Middle frontal gyrus (tissue), 1 donor: Measurements from ENCODE around the gene RRP36.
A peak's percentile ranks its signal among the peaks of the same experiment; 100 is the strongest.
"Not testable (repeated sequence)": the region's sequence is repeated elsewhere in the genome, so short reads cannot be mapped to it uniquely, and the experiment has no call there.

ENCODE experiments used
- DNase-seq: peaks from one replicate; pipeline ENCODE4 v3.0.0-alpha.2; 2015; ENCODE audit warnings: low spot score; ENCODE audit errors: extremely low spot score

The RRP36 gene

DNA sequence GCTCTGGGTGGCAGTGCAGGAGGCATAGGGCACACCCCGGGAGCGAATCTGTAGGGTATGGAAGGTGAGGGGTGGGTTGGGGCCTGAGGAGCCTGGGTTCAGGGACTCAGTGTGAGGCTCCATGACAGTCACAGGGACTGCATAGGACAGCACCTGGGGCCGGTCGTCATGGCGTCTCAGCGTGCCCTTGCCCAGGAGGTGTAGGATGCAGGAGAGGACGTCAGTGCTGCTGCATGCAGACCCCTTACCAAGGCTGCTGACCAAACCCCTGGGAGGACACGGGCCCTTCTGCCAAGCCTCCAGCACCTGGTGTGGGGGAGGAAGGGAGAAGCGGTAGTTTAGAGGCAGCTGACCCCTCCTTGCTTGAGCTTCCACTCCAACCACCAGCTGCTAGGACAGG, 16.3 kb downstream of the RRP36 start:
- DNase-seq = no peak

DNA sequence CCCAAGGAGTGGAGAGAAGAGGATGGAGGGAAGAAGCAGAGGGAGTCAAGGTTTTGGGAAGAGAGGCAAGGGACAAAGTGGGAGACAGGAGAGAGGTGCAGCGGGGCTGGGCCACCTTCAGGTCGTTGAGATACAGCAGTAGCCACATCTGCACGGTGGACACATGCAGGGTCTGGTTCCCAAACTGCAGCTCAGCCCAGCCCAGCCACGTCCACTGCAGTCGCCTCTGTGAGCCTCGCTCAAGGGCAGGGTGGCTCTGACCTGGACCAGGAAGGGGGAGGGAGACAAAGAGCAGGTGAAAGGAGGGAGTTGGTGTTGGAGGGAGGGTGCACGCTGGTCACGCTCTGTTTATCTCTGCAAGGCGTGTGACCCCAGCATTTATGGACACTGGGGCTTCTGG, 17.3 kb downstream of the RRP36 start:
- DNase-seq = no peak

DNA sequence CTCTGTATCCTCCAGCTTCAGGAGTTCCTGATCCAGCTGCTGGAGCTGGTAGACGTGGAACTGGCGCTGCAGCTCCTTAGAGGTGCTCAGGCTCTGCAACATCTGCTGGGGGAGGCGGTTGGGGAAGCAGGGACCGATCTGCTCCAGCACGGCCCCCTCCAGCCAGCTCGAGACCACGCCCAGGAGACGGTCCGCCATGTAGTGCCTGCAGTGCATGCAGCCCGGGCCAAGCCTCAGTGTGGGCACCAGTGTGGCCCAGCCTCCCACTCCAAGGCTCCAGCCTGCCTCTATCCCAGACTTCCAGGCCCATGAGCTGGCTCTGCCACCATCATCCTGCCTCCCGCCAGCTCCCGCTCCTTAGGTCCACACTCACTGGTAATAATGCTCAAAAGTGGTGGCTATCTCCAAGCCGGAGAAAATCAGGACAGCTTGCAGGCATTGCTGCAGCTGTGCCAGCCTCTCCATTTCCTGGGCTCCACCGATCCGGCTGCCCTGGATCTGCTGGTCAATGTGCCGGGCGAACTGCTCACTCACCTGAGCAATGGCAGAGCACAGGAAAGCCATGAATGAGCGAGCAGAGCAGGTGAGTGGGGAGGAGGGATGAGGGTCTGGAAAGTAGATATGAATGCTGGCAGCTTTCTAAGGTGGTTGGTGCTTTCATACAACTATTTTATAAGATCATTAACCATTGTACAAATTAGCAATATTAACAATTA, 19.3 kb downstream of the RRP36 start:
- no peak for DNase-seq

DNA sequence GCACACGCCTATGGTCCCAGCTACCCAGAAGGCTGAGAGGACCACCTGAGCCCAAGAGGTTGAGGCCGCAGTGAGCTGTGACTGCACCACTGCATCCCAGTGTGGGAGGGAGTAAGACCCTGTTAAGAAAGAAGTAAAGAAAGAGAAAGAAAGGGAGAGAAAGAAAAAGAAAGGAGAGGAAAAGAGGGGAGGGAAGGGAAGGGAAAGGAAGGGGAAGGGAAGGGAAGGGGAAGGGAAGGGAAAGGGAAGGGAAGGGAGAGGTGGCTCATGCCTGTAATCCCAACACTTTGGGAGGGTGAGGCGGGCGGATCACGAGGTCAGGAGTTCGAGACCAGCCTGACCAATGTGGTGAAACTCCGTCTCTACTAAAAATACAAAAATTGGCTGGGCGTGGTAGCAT, 20.1 kb downstream of the RRP36 start:
- DNase-seq = not testable (repeated sequence)

DNA sequence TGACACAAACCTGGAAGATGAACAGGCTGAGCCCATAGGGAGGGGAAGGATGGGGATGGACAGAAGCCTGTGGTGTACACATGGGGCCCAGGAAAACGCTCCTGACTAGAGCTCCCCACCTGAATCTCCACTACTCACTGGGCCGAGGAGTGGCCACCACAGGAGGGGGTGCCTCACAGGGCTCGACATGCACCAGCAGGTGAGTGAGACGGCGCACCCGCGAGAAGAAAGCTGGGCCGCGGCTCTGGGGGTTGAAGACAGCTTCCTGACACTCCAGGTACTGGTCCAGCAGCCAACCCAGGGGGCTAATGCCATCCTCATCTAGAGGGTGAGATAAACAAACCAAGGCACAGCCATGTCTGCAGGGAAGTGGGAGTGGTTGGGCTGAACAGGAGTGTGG, 21.9 kb downstream of the RRP36 start:
- DNase-seq = no peak

DNA sequence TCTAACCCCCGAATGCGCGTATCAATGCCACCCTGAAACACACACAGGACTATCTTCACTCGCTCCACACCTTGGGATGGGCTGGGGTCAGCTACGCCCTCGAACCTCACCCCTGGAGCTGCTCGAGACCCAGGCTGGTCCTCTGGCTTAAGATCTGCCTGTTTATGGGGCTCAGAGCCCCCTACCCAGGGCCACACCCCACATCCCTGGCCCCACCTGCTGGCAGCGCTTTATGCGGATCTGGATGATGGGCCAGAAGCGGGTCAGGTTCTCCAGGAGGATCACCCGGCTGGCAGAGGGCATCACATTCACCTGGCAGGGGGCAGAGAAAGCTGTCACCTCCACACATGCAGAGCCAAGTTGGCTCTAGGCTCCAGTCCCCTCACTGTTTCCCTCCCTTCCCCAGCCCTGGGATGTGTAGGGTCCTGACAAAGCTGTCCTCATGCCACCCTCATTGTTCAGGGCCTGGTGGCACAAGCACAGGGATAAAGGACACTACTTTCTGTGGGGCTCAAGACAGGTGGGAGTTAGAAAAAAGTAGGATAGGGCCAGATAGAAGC, 24.0 kb downstream of the RRP36 start:
- DNase-seq = no peak

DNA sequence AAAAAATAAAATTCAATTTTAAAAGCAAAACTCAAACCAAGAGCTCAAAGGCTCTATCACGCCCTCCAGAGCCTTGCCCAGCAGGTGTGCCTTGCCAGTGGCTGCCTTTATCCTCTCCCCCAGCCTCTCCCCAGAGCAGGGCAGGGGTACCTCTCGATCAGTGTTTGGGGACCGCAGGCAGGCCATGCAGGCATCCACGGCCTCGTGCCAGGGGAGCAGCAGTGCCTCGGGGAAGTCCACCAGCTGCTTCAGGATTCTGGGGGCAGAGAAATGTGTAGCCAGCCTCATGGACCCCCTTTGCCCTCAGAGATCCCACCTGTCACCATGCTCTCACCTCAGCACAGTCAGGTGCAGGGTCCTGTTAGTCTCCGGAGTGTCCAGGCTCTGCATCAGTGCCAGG, 26.6 kb downstream of the RRP36 start:
- DNase-seq = no peak

DNA sequence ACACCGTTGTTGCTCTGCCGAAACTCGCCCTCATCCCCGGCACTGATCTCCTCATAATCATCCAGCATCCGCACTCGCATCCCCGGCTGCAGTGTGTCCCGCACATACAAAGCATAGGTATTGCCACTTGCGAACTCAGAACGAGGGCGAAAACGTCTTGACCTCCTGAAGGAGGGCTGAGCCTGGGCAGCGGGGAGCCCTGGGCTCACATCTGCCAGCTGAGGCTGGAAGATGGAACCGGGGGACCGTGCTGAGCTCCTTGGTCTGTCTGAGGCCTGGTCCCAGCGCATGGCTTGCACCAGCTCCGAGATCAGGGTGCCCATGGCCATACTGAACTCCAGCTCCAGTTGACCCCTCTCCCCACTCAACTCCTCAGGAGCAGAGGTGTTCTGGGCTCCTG, 29.6 kb downstream of the RRP36 start:
- DNase-seq = no peak

DNA sequence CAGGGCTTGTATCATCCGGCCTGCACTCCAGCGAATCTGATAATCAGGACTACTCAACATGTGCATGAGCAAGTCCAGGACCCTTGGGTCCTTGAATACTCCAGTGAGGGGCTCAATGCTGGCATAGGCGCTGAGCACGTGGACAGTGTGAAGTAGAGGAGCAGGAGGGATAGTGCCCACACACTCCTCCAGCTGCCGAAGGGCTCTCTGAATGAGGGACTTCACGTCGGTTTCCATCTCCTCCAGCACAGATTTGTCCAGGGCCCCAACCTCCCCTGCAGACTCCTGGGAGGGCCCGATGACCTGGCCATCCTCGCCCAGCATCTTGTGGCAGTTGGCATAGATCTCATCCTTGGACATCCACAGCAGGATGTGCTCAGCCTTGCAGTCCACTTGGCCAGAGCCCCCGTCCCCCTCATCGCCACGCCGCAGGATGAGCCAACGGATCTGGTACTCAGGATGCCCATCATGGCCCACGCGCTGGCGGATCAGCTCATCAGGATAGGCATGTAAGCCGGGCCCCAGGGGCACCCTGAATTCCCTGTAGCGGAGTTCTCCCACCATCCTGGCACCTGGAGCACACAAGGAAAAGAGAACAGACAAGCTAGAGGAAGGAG, 30.9 kb downstream of the RRP36 start:
- DNase-seq = no peak

DNA sequence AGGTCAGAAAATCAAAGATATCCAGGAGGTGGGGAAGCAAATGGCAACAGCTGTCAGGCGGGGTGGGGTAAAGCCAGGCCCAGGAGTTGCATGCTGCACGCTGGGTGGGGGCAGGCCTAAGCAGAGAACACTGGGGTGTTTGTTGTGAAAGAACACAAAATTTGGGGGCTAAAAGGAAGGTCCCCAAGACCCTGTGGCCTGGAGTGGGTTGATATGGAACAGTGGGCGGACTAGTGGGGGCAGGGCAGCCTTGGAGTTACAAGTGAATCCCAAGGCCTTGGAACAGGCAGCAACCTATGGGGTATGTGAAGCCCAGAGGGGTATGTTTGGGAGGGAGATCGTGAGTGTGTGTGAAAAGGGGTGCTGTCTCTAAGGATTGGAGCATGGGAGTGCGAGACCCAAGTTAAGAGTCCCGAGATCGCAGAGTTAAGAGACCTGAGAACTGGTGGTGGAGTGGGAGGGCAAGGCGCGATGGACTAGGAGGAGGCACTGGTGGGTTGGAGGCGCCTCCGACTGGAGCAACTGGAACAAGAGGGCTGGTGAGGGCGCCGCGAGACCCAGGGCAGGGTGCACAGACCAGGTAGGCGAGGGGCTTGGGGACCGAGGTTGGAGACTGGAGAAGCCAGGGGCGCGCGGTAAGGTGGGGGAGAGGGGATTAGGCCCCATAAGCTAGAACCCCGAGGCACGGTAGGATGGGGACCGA, 31.6 kb downstream of the RRP36 start:
- no peak for DNase-seq

DNA sequence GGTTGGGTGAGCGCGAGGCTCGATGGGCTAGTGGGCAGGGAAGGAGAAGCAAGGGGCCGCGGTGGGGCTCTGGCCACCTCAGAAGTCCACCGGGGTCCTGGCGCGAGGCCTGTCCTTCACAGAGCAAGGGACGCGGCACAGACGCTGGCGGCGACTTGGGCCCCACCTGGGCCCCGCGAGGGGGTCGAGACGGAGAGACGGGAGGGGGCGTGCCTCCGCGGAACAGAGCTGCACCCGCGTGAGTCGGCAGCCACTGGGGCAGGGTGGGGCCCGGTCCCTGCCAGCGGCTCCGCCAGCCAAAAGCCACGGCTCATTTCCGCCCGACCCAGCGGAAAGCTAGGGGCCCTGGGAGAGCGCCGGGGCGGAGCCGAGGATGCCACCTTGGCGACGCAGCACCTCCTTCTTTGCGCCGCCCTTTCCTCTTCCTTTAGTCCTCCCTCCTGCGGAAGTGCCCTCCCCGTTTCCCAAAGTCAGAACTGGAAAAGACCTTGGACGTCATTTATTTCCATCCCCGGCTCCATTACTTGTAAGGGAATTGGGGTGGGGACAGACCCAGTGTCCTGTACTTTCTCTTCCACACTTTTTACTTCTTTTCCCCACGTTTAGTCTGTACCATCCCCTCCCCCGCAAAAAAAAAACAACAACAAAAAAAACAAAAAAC, 32.3 kb downstream of the RRP36 start, which contains the start of gene CUL7:
Gene CUL7 (minus strand): TSS at position 307 of the 661 bp plus-strand sequence. CDS start 1,063 bp downstream, outside the sequence.
- DNase-seq = peak; percentile 81

DNA sequence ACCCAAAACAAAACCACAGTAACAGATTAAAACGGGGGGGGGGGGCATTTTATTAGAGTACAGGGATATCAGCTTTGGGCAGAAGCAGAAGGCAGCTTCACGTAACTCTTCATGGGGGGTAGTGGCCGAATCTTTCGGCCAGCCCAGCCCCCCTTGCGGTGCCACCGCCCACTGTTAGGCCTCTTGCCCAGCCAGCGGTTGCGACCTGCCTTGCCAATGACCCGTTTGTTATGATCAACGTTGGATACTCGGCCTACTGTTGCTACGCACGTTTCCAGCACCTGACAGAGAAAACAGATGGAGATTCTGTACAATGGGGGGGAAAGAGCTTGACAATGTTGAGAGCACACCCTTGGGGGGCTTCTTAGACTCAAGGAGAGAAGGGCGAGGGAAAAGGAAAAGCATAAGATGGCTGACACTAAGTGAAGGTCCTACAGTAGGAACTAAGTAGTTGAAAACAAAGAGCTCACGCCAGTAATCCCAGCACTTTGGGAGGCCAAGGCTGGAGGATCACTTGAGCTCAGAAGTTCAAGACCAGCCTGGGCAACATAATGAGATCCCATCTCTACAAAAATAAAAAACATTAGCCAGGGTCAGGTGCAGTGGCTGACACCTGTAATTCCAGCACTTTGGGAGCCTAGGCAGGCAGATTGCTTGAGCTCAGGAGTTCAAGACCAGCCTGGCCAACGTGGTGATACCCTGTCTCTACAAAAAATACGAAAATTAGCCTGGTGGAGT, 33.0 kb downstream of the RRP36 start:
- no peak for DNase-seq

DNA sequence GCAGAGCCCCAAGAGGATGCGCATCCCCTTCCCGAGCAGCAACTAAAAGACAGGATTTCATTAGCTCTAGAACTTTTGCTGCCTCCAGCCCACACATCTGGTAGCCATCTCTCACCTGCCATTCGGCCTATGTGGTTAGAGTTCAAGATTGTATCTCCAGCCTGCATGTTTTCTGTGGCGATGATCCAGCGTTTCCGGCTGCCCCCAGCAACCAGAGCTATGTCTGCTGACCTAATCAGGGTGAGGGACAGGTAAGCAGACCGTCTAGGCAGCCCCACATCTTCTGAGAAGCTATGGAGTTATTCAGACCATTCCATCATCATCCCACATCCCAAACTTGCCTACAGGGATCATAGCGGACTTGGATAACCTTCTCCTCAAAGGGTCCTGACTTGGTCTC, 34.5 kb downstream of the RRP36 start:
- no peak for DNase-seq

DNA sequence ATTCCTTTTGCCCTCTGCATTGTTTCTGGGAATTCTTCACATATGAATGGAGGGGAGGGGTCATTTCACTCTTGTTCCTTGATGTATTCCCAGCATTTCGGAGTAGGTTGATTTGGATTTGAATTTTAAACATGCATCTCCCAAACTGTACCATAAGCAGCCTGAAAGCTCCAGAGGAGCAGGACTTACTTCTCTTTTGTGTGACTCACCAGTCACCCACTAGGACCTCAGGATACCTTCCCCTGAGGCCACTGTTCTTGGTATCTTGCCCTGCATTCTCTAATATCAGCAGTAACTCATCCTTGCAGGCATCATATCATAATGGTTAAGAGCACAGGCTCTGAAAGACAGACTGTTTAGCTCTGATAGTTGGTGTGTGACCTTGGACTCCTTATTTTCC, 37.1 kb downstream of the RRP36 start:
- DNase-seq = no peak

DNA sequence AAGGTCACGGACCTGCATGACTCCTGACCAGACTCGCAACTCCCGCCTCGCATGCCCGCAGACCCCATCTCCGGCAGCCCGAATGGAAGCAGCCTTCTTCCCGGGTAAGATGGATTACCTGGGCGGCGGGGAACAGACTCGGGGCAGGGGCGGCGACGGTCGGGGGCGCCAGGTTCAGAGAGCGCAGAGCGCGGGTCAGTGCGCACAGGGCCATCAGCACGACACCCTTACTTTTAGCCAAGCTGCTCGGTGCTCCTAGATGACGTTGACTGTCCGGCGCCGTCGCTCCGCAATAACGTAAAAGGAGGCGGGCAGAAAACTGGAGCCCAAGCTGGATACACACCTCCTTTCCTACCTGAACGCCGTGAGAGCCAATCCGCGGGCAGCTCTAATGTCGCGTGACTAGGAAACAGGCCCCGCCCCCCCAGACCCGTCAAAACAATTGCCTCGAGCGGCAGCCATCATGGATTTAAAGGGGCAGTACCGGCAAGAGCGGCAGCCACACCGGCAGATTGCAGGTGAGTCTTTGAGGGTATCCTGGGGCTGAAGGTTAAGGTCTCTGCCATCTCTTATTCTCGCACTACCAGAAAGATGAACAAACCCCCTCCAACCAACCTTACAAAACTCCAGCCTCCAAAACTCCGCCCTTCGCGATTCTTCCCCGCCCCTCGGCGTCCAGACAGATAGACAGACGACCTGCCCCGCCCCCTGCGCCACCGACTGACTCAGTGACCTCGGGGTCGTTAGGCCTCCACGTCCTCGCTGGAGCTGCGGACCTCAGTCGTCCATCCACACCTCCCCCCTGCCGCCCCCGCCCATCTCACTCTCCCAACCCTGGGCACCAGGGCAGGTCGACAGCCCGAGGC, 38.0 kb downstream of the RRP36 start, which contains the start of the genes KLC4 and MRPL2:
Gene KLC4 (plus strand): TSS at position 464 of the 866 bp plus-strand sequence. CDS start 1,705 bp downstream, outside the sequence.
Gene MRPL2 (minus strand): TSS at position 267 of the 866 bp plus-strand sequence. CDS start 53 bp downstream, at position 214.
- peak; percentile 98 for DNase-seq

DNA sequence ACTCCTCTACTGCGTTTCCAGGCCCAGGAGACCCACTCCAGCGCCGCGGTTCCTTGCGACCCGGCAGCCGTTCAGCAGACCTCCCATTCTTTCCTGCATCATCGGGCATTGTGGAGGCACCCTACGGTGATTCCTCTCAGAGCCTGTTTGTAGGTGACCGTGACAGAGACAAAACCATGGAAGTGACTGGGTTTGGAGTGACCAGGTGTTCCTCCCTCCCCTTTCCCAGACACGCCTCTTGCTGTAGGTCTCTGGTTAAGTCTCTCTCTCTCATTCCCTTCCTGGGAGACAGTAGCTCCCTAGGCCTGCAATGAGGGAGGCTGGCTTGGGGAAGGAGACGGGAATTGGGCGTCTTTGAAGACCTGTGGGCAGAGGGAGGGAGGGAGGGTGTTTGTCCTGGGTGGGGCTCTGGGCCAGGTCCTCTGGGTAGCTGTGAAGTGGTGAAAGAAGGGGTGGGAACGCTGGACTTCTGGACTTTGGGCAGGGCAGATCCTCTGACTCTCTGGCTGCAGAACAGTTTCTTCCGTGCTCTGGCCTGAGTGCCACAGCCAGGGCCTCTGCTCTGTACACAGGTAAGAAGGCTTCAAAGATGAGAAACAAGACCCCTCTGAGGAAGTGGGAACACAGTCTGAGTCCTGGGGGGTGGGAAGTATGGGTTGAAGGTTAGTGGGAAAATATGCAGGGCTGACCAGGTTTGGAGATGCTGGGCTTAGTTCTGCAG, 38.8 kb downstream of the RRP36 start:
- no peak for DNase-seq

DNA sequence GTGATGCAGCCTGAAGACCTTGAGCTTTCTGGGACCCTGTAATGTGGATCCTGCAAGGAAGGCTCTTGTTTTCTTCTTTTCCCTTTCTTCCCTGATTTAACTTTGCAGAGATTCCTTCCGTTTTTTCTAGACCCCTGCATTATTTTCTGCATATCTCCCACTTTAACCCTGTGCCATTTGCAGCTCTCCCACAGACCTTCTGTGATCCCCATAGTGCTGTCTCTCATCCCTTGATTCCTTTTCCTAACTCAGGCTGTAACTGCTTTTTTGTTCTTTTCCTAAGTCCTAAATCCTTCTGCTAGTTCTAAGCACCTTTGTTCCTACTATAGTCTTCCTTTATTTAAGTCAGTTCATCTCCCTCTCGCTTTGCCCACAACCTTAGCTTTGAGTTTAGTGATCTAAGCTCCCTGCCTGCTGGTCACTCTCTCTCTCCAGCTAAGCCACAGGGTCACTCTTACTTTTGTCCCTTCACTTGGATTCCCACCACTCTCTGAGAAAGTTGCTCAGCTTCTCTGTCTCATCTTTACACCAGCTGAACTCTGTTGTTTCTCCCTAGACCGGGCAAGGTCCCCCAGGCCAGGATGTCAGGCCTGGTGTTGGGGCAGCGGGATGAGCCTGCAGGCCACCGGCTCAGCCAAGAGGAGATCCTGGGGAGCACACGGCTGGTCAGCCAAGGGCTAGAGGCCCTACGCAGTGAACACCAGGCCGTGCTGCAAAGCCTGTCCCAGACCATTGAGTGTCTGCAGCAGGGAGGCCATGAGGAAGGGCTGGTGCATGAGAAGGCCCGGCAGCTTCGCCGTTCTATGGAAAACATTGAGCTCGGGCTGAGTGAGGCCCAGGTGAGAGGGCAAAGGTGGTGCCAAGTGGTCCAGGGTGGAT, 39.6 kb downstream of the RRP36 start:
- DNase-seq = no peak

DNA sequence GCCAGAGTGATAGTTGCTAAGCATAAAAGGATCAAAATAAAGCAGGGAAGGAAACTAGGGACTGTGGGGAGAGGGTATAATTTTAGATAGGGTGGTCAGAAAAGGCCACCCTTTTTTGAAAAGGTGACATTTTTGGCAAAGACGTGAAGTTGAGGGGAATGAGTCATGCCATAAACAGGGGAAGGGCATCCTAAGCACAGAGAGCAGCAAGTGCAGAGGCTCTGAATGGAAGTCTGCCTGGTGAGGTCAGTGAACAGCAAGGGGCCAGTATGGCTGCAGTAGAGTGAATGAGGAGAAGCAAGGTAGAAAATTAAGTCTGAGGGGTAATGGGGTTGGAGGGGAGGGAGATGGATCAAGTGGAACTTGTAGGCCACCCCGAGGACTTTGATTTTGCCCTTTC, 40.4 kb downstream of the RRP36 start:
- DNase-seq = no peak
